ENCODE measurements around the gene CA10.

DNA sequence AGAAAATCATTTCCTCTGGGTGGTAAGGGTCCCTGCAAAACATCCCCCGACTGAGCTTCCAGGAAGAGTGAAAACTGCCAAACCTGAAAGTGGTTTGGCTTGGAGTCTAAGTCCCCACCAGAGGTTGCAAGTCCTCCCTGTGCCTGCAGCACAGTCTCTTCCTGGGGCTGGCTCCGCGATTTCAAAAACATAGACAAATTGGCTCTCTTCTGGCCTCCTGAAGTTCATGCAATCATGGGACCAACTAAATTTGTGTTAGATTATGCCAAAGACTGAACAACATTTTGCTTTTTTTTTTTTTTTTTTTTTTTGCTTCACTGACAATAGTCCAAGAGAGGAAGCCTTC is 447.9 kb downstream of the CA10 start:
- TF ChIP-seq EZH2phosphoT487 (IDR thresholded peaks at IDR 0.05; ENCODE audit: insufficient read depth, low read depth) (no peak), EZH2 (IDR thresholded peaks at IDR 0.05; ENCODE audit: insufficient read depth, poor library complexity, severe bottlenecking) (no peak)
